Measurements from ENCODE around the gene MUS81.

- TF ChIP-seq CTCF (IDR thresholded peaks at IDR 0.05): no peak
- TF ChIP-seq EZH2 (IDR thresholded peaks at IDR 0.05): no peak
These were observed 42.8 kb downstream of the MUS81 start for GRCh38 chr11:65903068-65903481.
